Esophagus mucosa (tissue), 1 donor: ENCODE results near the gene ZNF346. TPM values are rescaled to one million over a fixed set of nuclear protein-coding genes. Genes with fewer than 3 reads are reported as not detected.

Experiments
- ATAC-seq: fragments of 200-7000 bp; cut with Tn5 transposase; one replicate; pipeline ENCODE4 v1.9.1; 2020
- total RNA-seq: library from RNA; stranded (reverse); gene quantifications from one replicate; pipeline ENCODE4 v1.2.4, GENCODE V29; 2023
- donor health status: DM: yes; HTN: yes; CAD: no.

ZNF346 gene
- total RNA-seq, 1 donor from 2014 or later: 6.7 TPM

GRCh38 chr5:177123789-177124485 is 101.4 kb downstream of the ZNF346 start:
- no peak for ATAC-seq

- ATAC-seq: peak; percentile 53
Observed at GRCh38 chr5:177124486-177124991, 102.0 kb downstream of the ZNF346 start.

- ATAC-seq: no peak
Observed at GRCh38 chr5:177126771-177127170, 104.3 kb downstream of the ZNF346 start.

- ATAC-seq: no peak
Observed at GRCh38 chr5:177128551-177128981, 106.1 kb downstream of the ZNF346 start.

- no peak for ATAC-seq
Observed at GRCh38 chr5:177130211-177131018, 107.9 kb downstream of the ZNF346 start.

Other genes with a start within 250 kb of the ZNF346 start
- not detected for gene UNC5A, start 212.1 kb upstream of the ZNF346 start, total RNA-seq
- gene HK3, start 123.3 kb upstream of the ZNF346 start, total RNA-seq: 1.4 TPM
- gene UIMC1, start 15.9 kb upstream of the ZNF346 start, total RNA-seq: 14.9 TPM
- gene FGFR4, start 64.2 kb downstream of the ZNF346 start, total RNA-seq: 2.7 TPM
- gene NSD1, start 111.1 kb downstream of the ZNF346 start, total RNA-seq: 53.8 TPM